ENCODE measurements around the gene WDR91. TPM values are rescaled to one million over a fixed set of nuclear protein-coding genes. Genes with fewer than 3 reads are reported as not detected.
A peak's percentile ranks its signal among the peaks of the same experiment; 100 is the strongest.

The WDR91 gene
- polyA plus RNA-seq, 2 of the 4 experiments (the other 2 are of a cell fraction): 5.1 to 5.3 TPM

- no peak overlapping the region for H3K4me3 ChIP-seq
- ATAC-seq: no peak
- no peak overlapping the region for H3K4me2 ChIP-seq
- CTCF ChIA-PET: interaction anchor here (0.7 to 1.8 kb wide), 7 partner anchors 9 to 476 kb away, joined by 3 to 6 read pairs (median 5); partner anchors contain the start of gene AGBL3
- POLR2A ChIA-PET: no interaction called here
- WGBS (ENCODE audit: missing lambda C conversion rate): 85% methylated on average over 4 of the region's 4 CpGs
- no peak for TF ChIP-seq ELK1 (IDR thresholded peaks at IDR 0.05; ENCODE audit: low read depth, low read length)
- TF ChIP-seq CBX2 (IDR thresholded peaks at IDR 0.05; ENCODE audit: borderline replicate concordance, low read depth): no peak
- no peak for TF ChIP-seq USF2 (IDR thresholded peaks at IDR 0.05)
- no peak for TF ChIP-seq NFE2L2 (conservative IDR thresholded peaks at IDR 0.05; ENCODE audit: low read length)
- TF ChIP-seq HOXB5 (CRISPR knock-in tag; IDR thresholded peaks at IDR 0.05): no peak
- TF ChIP-seq SMC3 (IDR thresholded peaks at IDR 0.05): no peak
- no peak for TF ChIP-seq RCOR1 (IDR thresholded peaks at IDR 0.05; ENCODE audit: low read depth, low read length)
- TF ChIP-seq JUN (IDR thresholded peaks at IDR 0.05): no peak
- TF ChIP-seq ZFP36 (IDR thresholded peaks at IDR 0.05; ENCODE audit: borderline replicate concordance, partially characterized antibody): no peak
- peaks cover 13% of the 10 kb centered on the region; the same call in 1 of the 3 replicates for H3K9me3 ChIP-seq
- H3K27ac ChIP-seq: no peak overlapping the region
- no peak for FAIRE-seq
- peaks cover 16% of the 10 kb centered on the region for H3K4me1 ChIP-seq
- no peak for DNase-seq (ENCODE audit: low read depth in 1 of 2, low spot score in 1 of 2)
Measured at GRCh38 chr7:135165862-135166261, 45.5 kb downstream of the WDR91 start.

GRCh38 chr7:135164357-135165061 is 46.8 kb downstream of the WDR91 start:
- POLR2A ChIA-PET: no interaction called here
- Histone ChIP-seq H3K9me3 (peaks cover 13% of the 10 kb centered on the region; the same call in 1 of the 3 replicates), H3K4me2 (no peak overlapping the region), H3K27ac (no peak overlapping the region), H3K4me1 (peaks cover 29% of the 10 kb centered on the region), H3K4me3 (no peak overlapping the region)
- FAIRE-seq (no peak), DNase-seq (ENCODE audit: low read depth in 1 of 2, low spot score in 1 of 2) (peak in 1 of 2 experiments; percentile 42), ATAC-seq (peak; percentile 51 to 60; a peak in 4 of 6 replicates)
- WGBS (ENCODE audit: missing lambda C conversion rate): 79% methylated on average over 16 of the region's 18 CpGs
- TF ChIP-seq JUN (IDR thresholded peaks at IDR 0.05): peak in 1 of 2 experiments; percentile 35; a peak in 2 of 5 replicates
- 0 out of 3 replicates have a peak, but pooled peaks have one; percentile 9 for TF ChIP-seq SMC3 (IDR thresholded peaks at IDR 0.05)
- TF ChIP-seq MAX (IDR thresholded peaks at IDR 0.05): 0 out of 2 replicates have a peak, but pooled peaks have one; percentile 29
- no peak for TF ChIP-seq CHD2 (IDR thresholded peaks at IDR 0.05; ENCODE audit: low read length, partially characterized antibody)
- TF ChIP-seq CTCF (IDR thresholded peaks at IDR 0.05): peak; percentile 32
- no peak for TF ChIP-seq KDM5A (IDR thresholded peaks at IDR 0.05)
- TF ChIP-seq HDAC2 (IDR thresholded peaks at IDR 0.05): no peak
- 0 out of 2 replicates have a peak, but pooled peaks have one; percentile 17 for TF ChIP-seq POLR2AphosphoS2 (conservative IDR thresholded peaks at IDR 0.05; ENCODE audit: low read length)
- TF ChIP-seq ESRRA (IDR thresholded peaks at IDR 0.05; ENCODE audit: borderline replicate concordance, low read length): no peak
- no peak for TF ChIP-seq JUNB (IDR thresholded peaks at IDR 0.05)
- CTCF ChIA-PET: interaction anchor here (0.6 to 1.8 kb wide), 6 partner anchors 11 to 475 kb away, joined by 3 to 6 read pairs (median 3); partner anchors contain the start of gene TMEM140

GRCh38 chr7:135162382-135163001 is 48.8 kb downstream of the WDR91 start:
- H3K4me3 ChIP-seq: no peak overlapping the region
- 93% methylated on average over 2 of the region's 2 CpGs for WGBS (ENCODE audit: missing lambda C conversion rate)
- no peak overlapping the region for H3K4me2 ChIP-seq
- ATAC-seq (no peak), FAIRE-seq (no peak), DNase-seq (ENCODE audit: low read depth in 1 of 2, low spot score in 1 of 2) (no peak)
- ChIA-PET CTCF (interaction anchor here (1.6 kb wide), 1 partner anchor 209 kb away, joined by 3 read pairs; no protein-coding TSS in a partner anchor), POLR2A (no interaction called here)
- H3K4me1 ChIP-seq: peaks cover 17% of the 10 kb centered on the region
- no peak overlapping the region for H3K27ac ChIP-seq
- H3K9me3 ChIP-seq: peaks cover 24% of the 10 kb centered on the region
- TF ChIP-seq ATOH8 (CRISPR knock-in tag; IDR thresholded peaks at IDR 0.05; ENCODE audit: low read depth) (no peak), POLR2A (IDR thresholded peaks at IDR 0.05; ENCODE audit: low read length) (no peak), ZFP36 (IDR thresholded peaks at IDR 0.05; ENCODE audit: borderline replicate concordance, partially characterized antibody) (no peak), GATA3 (IDR thresholded peaks at IDR 0.05; ENCODE audit: borderline replicate concordance) (no peak), HMGXB4 (CRISPR knock-in tag; IDR thresholded peaks at IDR 0.05; ENCODE audit: borderline replicate concordance) (no peak), RARB (CRISPR knock-in tag; IDR thresholded peaks at IDR 0.05) (no peak), ELK1 (IDR thresholded peaks at IDR 0.05; ENCODE audit: low read depth, low read length) (no peak), HES2 (IDR thresholded peaks at IDR 0.05) (no peak), EP300 (IDR thresholded peaks at IDR 0.05) (no peak)
